T-helper 1 cell (primary cell): ENCODE results near the gene PCLAF.
"Not testable (repeated sequence)": the region's sequence is repeated elsewhere in the genome, so short reads cannot be mapped to it uniquely, and the experiment has no call there.

ENCODE experiments used
- DNase-seq, 5 donors: peaks; one replicate each; pipeline ENCODE4 v3.0.0-alpha.2; 2012 to 2020
- total RNA-seq, 4 donors: gene quantifications; one replicate each; lab custom pipeline; 2026; lab: John Stamatoyannopoulos, UW

Gene PCLAF, protein sequence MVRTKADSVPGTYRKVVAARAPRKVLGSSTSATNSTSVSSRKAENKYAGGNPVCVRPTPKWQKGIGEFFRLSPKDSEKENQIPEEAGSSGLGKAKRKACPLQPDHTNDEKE
- total RNA-seq = 0.24 to 1.3 (median 0.50) reads per million in 4 donors

DNA sequence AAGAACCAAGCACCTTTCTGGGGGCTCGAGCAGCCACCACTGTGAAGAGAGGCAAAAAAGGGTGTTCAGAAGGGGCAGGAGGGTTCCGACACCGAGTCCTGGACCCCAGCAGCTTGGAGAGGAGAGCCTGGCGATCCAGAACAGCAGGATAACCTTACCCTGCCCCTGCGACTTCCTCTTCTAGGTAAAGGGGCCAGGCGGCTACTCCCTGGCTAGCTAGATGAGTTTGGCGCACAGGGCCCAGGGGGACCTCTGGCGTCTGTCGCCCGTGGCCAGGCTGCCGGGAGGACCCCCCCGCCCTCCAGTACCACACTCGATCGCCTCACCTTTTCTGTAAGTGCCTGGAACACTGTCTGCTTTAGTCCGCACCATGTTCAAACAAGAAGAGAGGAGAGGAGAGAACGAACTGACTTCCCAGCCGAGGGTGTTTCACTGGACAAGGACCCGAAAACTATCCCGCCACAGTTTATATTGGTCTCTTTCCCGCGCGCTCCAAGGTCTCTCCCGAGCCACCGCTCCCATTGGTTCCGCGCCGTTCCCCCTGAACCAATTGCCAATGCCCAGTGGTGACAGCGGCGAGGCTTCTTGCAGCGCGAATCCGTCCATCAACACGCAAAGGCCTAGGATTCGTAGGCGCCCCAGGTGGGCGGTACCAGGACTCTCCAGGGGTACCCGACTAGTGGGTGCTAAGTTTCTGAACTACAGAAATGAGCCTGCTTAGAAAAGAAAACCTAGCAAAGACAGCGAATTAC lies at the start of gene PCLAF:
Gene PCLAF (minus strand): TSS at position 442 of the 752 bp plus-strand sequence. CDS start 70 bp downstream, at position 372.
- DNase-seq = peak; percentile 79 to 96 (median 85)

DNA sequence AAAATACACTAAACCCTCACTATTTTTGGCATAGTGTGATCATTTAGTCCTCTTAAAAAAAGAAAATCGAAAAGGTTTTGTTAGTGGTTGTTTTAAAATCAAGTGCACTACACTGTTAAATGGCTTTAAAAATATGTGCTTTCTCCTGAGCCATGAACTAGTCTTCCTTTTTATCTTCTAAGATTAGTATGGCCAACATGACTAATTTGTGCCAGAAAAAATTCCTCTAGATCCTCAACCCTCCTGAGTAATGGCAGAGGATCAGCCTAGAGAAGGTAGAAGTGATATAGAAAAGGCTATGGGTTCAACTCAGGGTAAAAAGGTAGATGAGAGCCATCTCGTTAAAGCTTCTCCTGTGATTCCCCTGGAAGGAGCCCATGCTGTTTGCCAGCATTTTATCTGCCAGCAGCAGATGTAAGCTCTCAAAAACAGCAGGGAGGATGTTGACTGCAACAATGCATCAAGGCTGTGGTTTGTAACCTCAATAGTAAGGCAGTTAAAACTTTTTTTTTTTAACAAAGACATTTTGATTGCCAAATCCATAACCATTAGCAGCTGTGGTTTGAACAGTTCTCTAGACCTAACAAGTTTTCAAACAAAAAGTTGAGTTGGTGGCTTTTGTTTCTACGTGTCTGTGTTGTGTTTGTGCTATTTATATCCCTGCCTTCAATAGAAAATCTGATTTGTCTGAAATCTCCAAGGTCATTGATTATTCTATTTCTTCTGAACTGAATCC lies 48.9 kb upstream of the PCLAF start:
- peak in 3 of 5 donors; percentile 13 to 84 (median 34) for DNase-seq

DNA sequence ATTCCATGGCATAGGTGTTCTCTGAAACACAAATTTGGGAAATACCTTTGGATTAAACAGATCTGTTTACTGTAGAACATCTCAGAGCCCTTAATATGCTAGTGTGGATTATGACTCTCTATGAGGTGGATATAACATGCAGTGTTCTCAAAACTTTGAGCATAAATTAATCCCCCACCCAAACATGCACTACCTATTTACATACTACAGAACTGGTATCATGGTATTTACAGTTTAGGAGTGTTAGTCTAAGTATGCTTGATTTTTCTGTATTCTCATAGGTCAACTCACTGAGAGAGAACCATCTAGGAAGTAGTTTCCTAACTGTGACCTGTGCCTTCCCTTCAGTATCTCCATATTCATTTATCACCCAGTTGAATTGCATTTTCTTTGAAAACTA lies 48.2 kb upstream of the PCLAF start:
- DNase-seq = no peak

DNA sequence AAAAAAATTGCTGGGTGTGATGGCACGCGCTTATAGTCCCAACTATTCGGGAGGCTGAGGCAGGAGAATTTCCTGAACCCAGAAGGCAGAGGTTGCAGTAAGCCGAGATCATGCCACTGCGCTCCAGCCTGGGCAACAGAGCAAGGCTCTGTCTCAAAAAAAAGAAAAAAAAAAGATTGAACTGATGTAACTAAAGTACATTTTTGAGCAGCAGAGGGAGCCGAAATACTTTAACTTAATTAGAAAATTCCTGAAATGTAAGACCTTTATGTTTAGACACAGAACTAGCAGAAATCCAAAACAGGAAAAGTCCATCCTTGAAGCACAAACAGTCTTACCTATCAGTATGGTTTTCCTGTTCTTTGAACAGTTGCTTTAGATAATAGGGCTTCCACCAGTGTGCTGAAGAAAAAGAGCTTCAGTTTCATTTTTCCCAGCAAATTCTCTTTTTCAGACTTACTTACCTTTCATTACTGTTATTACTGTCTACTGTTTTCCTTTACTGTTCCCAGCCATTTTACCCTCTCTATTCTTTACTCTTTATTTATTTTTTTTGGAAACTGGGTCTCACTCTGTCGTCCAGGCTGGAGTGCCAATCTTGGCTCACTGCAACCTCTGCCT lies 45.7 kb upstream of the PCLAF start:
- DNase-seq = no peak

DNA sequence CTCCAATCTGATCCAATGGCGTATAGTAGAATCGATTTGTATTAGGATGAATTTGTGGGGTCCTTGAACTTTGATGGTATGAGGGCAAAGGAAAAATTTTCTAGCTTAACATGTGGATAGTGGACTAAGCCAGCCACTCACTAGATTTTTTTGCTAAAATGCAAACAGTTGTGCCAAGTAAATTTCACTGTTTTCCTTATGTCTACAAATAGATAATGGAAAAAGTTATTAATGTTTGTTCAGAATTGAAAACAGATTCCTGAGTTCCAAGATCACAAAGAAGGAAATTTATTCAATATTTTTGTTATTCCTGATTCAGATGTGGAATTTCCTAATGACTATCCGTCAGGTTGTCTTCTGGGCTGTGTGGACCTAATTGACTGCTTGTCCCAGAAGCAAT lies 44.0 kb upstream of the PCLAF start:
- no peak for DNase-seq

DNA sequence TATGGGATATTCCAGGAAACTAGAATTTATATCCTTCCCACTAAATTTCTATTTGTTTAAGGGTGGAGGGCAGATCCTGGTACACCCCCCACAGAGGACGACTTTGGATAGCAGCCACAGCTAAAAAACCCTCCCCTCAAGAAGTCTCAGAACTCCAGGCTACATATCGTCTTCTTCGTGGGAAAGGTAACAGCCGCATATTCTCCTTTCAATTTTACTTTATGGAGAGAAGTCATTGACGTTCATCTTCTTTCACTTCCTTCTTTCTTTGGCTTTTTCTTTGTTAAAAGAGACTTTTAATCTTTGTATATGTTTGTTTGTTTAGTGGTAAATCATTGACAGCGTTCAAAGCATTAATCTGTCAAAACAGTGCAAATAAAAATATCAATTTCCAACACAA lies 42.7 kb upstream of the PCLAF start:
- no peak for DNase-seq

DNA sequence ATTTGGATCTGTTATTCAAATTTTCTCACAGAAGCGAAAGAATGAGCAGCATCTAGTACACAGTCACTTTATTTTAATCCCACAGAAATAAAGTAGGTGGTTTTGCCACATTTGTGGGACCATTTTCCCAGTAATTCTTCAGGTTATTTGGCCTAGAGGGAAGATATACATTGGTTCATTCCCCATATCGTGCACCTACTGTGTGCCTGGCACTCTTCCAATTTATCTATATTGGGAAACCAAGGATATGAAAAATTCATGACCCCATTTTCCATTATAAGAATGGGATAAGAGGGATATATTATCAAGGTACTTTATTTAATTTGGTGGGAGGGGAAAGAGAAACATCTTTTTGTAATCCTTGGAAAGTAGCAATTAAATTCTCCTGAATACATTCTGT lies 41.5 kb upstream of the PCLAF start:
- DNase-seq = no peak

DNA sequence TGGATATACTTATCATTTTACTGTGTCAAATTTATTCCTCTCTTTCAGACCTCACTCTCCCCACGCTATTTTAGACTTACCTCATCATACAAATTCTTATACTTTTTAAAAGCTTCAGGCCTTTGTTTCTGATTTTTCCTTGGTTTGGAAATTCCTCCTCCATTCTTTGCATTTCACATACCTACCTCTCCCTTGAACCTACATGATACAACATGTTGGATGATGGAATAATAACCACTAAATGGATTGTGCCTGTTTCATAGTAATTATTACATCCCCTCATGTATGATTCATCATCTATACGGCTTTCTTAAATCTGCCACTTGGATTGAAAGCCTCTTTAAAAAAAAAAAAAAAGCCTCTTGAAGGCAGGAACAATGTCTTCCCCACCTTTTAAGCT lies 31.0 kb upstream of the PCLAF start:
- no peak for DNase-seq

DNA sequence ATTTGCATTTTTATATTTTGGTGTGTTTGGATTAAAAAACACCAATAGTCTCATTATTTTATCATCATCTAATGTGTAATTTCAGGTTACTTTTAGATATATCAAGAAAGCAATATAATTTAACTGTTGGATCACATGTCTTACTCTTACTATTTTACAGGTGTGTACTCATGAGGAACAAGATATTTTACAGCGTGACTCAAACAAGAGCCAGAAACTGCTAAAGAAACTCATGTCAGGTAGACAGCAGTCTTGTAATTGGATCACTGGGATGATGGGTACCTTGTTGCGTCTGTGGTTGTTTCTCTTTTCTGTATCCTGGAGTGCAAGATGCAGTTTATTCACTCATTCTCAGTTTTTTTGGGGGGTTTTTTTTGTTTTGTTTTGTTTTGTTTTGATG lies 19.3 kb upstream of the PCLAF start:
- no peak for DNase-seq

DNA sequence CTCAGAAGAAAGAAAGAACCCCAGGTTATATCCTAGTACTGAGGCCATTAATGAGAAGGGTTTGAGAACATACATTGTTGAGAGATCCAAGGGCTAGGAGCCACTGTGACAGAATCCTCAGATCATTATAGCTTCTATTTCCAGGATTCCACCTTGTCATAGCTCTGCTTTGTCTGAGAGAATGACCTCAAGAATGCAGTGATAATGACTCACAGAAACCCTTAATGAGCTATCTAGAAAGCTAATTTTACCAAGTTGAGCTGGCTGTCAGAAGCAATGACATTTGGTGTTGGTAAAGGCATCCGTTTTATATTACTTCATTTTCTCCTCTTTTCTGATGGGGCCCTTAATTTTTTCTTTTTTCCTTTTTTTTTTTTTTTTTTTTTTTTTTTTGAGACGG lies 17.3 kb upstream of the PCLAF start:
- no peak for DNase-seq

DNA sequence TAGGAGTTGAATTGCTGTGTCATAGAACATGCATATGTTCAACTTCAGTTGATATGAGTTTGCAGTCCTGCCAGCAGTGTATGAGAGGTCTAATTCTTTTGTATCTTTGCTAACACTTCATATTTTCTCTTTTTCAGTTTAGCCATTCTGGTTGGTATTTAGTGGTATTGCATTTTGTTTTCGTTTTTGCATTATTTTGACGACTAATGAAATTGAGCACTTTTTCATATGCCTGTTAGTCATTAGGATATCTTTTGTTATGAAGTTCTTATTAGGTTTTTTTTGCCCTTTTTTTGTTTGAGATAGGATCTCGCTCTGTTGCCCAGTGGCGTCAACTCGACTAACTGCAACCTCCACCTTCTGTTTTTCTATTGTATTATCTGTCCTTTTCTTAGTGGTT lies 15.5 kb upstream of the PCLAF start:
- no peak for DNase-seq

DNA sequence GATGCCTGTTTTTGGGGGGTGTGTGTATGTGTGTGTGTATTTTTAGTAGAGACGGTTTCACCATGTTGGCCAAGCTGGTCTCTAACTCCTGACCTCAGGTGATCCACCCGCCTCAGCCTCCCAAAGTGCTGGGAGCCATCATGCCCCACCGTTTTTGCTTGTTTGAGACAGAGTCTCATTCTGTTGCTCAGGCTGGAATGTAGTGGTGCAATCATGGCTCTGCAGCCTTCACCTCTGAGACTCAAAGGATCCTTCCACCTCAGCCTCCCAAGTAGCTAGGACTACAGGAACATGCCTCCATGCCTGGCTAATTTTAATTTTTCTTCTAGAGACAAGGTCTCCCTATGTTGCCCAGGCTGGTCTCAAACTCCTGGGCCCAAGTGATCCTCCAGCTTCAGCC lies 11.2 kb upstream of the PCLAF start:
- DNase-seq = not testable (repeated sequence)

DNA sequence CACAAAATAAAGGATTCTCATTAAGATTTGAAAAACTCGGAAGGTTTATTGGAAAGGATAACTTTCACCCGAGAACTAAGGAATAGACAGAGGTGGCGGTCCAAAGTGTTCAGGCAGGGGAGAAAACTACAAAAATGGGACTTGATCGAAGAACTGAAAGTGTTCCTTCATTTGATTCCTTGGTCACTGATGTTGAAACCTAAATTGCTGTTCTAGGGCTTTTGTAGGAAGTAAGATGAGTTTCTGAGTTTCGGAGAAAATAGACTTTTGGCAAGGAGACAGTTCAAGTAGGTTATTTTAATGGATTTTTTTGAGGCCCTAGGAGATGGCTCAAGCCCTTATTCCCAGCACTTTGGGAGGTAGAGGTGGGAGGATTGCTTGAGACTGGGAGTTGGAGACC lies 7.8 kb upstream of the PCLAF start:
- no peak for DNase-seq

DNA sequence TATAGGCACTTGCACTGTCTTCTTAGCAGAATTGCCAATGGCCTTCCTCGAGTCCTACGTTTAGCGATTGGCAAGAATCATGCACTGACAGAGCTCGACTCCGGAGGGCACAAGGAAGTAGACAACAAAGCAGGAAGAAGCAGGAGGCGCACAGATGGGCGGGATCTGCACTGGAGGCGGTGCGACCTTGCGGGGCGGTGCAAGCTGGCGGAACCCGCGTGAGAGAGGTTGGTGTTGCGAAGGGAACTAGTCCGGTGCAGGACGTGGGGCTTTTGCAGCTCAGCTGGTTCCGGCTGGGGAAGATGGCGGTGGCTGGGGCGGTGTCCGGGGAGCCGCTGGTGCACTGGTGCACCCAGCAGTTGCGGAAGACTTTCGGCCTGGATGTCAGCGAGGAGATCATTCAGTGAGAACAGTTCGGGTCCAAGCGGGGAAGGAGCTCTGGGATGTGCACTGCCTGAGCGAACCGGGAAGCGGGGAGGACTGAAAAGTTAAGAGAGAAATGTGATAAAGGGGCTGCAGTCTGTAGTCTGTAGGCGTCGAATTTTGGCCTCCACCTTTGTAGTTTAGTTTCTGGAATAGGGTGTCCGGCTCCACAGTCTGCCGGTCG lies 6.4 kb upstream of the PCLAF start, which contains the start of gene TRIP4:
Gene TRIP4 (plus strand): TSS at position 275 of the 607 bp plus-strand sequence. CDS start 28 bp downstream, at position 303.
- DNase-seq = peak; percentile 90 to 97 (median 93)

DNA sequence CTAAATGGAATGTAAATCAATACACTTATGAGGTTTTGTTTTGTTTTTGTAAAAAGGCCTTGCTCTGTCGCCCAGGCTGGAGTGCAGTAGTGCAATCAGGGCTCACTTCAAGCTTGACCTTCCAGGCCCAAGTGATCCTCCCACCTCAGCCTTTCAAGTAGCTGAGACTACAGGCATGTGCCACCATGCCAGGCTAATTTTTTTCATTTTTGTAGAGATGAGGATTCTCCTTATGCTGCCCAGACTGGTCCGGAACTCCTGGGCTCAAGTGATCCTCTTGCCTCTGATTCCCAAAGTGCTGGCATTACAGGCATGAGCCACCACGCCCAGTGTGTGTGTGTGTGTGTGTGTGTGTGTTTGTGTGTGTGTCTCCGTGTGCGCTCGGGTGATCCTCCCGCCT lies 5.0 kb upstream of the PCLAF start:
- no peak for DNase-seq

DNA sequence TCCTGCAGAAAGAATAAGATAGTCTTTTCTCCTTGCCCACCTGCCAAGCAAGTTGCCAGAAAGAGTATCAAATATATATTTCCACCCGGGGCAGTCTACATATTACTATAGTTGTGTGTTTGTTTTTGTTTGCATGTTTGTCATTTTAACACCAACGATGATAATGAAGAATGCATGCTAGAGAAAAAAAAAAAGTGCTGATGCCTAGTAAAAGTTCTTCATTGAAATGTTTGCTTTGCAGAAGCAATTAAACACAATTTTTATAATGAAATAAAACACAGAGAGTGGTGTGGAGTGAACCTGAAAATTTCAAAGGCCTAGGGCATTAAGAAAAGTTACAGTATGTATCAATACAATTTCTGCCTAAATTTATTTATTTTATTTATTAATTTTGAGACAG lies 2.5 kb upstream of the PCLAF start:
- DNase-seq = no peak

DNA sequence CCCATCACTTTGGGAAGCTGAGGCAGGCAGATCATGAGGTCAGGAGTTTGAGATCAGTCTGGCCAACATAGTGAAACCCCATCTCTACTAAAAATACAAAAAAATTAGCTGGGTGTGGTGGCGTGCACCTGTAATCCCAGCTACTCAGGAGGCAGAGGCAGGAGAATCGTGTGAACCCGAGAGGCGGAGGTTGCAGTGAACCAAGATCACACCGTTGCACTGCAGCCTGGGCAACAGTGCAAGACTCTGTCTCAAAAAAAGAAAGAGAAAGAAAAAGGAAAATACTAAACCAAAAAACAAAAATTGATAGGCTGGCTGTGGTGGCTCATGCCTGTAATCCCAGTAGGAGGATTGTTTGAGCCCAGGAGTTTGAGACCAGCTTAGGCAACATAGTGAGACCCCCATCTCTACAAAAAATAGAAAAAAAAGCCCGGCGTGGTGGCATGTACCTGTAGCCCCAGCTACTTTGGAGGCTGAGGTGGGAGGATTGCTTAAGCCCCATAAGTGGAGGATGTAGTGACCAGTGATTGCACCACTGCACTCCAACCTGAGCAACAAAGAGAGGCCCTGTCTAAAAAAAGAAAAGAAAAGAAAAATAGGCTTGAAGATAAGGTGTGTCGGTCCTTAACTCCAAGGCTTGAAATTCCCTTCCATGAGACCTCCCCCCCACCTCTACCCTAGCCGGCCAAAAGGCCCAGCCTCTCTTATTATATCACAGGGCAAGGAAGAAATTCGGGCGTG lies 941 bp downstream of the PCLAF start:
- not testable (repeated sequence) for DNase-seq

DNA sequence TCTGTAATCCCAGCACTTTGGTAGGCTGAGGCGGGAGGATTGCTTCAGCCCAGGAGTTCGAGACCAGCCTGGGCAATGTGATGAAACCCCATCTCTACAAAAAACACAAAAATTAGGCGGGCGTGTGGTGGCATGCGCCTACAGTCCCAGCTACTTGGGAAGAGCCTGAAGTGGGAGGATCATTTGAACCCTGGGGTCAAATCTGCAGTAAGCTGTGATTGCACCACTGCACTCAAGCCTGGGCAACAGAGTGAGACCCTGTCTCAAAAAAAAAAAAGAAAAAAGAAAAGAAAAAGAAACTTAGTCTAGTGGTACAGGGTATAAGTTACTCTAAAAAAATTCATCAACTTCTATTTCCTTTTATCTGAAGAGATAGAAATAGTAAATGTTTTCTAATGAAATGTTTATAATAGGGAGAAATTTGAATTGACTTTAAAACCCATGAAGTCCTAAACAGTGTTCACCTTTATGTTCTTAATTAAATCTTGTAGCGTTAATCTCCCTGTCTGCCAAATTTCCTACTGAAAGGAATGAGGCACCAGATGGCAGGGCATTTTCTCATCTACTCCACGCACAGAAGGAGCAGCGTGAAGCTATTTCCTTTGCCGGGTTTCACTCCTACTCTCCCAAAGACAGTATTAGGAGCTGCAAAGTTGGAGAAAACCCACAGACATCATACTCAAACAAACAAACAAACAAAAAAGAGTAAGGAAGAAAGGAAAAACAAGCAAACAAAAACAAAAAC lies 1.9 kb downstream of the PCLAF start:
- no peak for DNase-seq

DNA sequence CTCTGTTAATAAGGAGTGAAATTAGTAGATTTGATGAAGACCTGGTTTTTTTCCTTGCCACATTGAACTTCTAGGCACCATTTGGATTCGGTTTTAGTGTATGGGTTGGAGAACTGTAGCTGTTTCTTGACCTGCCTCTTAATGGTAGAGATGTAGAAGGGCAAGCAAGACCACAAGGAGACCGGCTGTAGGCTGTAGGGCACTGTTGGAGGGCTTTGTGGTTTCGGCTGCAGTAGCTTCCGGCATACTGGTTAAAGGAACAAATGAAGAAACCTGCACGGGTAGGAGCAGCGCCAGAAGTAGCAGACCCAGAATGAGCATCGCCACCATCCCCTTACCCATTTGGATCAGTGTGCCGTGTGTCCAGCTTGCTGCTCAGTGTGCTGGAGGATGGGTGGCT lies 7.9 kb downstream of the PCLAF start:
- DNase-seq = no peak

DNA sequence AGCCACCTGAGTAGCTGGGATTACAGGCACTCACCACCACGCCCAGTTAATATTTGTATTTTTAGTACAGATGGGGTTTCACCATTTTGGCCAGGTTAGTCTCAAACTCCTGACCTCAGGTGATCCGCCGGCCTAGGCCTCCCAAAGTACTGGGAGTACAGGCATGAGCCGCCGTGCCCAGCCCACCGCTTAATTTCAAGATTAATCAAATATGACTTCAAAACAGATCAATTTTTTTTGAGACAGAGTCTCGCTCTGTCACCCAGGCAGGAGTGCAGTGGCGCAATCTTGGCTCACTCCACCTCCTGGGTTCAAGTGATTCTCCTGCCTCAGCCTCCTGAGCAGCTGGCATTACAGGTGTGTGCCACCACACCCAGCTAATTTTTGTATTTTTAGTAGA lies 9.9 kb downstream of the PCLAF start:
- DNase-seq = not testable (repeated sequence)

DNA sequence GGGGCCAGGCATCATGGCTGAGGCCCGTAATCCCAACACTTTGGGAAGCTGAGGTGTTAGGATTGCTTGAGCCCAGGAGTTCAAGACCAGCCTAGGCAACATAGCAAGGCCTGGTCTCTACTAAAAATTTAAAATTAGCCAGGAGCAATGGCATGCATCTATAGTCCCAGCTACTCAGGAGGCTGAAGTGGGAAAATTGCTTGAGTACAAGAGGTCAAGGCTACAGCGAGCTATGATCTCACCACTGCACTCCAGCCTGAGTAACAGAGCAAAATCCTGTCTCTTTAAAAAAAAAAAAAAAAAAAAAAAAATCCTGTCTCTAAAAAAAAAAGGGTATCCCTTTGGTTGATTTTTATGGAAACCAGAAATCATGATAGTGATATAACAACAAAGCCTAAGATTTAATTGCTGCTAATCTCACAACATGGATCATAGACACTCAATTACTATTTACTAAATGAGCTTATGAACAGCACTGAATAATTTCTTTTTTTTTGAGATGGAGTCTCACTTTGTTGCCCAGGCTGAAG lies 12.1 kb downstream of the PCLAF start:
- DNase-seq = no peak
